Fibroblast of lung (primary cell): ENCODE results near the gene LBHD2. TPM values are rescaled to one million over a fixed set of nuclear protein-coding genes. Genes with fewer than 3 reads are reported as not detected.
A peak's percentile ranks its signal among the peaks of the same experiment; 100 is the strongest.

Experiments used
- DNase-seq, 2 donors: peaks; one replicate each; pipeline versions ENCODE4 v3.0.0 to v3.0.0-alpha.2; 2010; ENCODE audit warnings: low read depth in 2 of 2
- H2AFZ ChIP-seq: 2 replicates; pipeline ENCODE4 v1.5.1; 2012; ENCODE audit warnings: low read length, control low read depth, inconsistent platforms
- H3K27ac ChIP-seq: 2 replicates; pipeline ENCODE4 v1.5.1; 2011; ENCODE audit warnings: low read length, control low read depth; ENCODE audit not compliant: insufficient read depth
- H3K27me3 ChIP-seq: 2 replicates; pipeline ENCODE4 v1.5.1; 2011; ENCODE audit warnings: mild to moderate bottlenecking, low read length; ENCODE audit not compliant: control insufficient read depth, insufficient read depth
- H3K36me3 ChIP-seq: 2 replicates; pipeline ENCODE4 v1.5.1; 2011; ENCODE audit warnings: low read length; ENCODE audit not compliant: control insufficient read depth, insufficient read depth
- H3K4me1 ChIP-seq: 2 replicates; pipeline ENCODE4 v1.5.1; 2011; ENCODE audit warnings: low read length; ENCODE audit not compliant: control insufficient read depth, insufficient read depth; ENCODE audit errors: extremely low read depth
- H3K4me2 ChIP-seq: 2 replicates; pipeline ENCODE4 v1.5.1; 2011; ENCODE audit warnings: low read length, control low read depth; ENCODE audit not compliant: insufficient read depth; ENCODE audit errors: extremely low read depth
- H3K4me3 ChIP-seq, 4 experiments: fragments of 200-600 bp in 1 of 4; sonication (generic) in 1 of 4; replicated peaks in 1 of 4; 2 replicates each; pipeline ENCODE4 v1.5.1; 2011 to 2016; ENCODE audit warnings: low read length in 4 of 4, low read depth in 3 of 4, mild to moderate bottlenecking in 3 of 4, control low read depth in 2 of 4, inconsistent platforms in 1 of 4, mixed read lengths in 1 of 4; ENCODE audit not compliant: insufficient read depth in 1 of 4; ENCODE audit errors: control extremely low read depth in 1 of 4
- H3K79me2 ChIP-seq: 2 replicates; pipeline ENCODE4 v1.5.1; 2012; ENCODE audit warnings: mild to moderate bottlenecking, low read length, inconsistent platforms; ENCODE audit not compliant: control insufficient read depth, insufficient read depth
- H3K9ac ChIP-seq: 2 replicates; pipeline ENCODE4 v1.5.1; 2011; ENCODE audit warnings: mild to moderate bottlenecking, low read length, control low read depth; ENCODE audit not compliant: insufficient read depth
- H3K9me3 ChIP-seq: 2 replicates; pipeline ENCODE4 v1.5.1; 2012; ENCODE audit warnings: low read depth, low read length; ENCODE audit not compliant: control insufficient read depth, insufficient read depth
- H4K20me1 ChIP-seq: 2 replicates; pipeline ENCODE4 v1.5.1; 2011; ENCODE audit warnings: low read length; ENCODE audit not compliant: control insufficient read depth, insufficient read depth; ENCODE audit errors: extremely low read depth
- EZH2 ChIP-seq: IDR thresholded peaks from 2 replicates; pipeline ENCODE4 v1.5.1; 2012; ENCODE audit warnings: low read length, control low read depth, mild to moderate bottlenecking; ENCODE audit errors: missing control alignments
- polyA plus RNA-seq, 2 donors: library from polyadenylated mRNA; depleted of rRNA in 1 of 2; stranded (reverse) in 1 of 2; unstranded in 1 of 2; fragments of >200 nt; gene quantifications; 2 replicates each; pipeline ENCODE4 v1.2.1, GENCODE V29; 2011 to 2012; ENCODE audit warnings: missing spikeins in 1 of 2
- total RNA-seq: library from RNA; depleted of rRNA; stranded (reverse); fragments of >200 nt; gene quantifications from 2 replicates; pipeline ENCODE4 v1.2.1, GENCODE V29; 2014
- TF ChIP-seq, protein P1 (sequence below), 2 donors: IDR thresholded peaks in 1 of 2; conservative IDR thresholded peaks in 1 of 2; 1 replicate in 1 of 2; 2 replicates in 1 of 2; pipeline ENCODE4 v1.5.1; 2011 to 2012; ENCODE audit warnings: low read length in 2 of 2, control low read depth in 1 of 2, inconsistent platforms in 1 of 2, low read depth in 1 of 2, mild to moderate bottlenecking in 1 of 2

The LBHD2 gene
- total and polyA plus RNA-seq, 2 donors (not counting 1 experiment from before 2014, with no cell fraction given), result not detected

DNA sequence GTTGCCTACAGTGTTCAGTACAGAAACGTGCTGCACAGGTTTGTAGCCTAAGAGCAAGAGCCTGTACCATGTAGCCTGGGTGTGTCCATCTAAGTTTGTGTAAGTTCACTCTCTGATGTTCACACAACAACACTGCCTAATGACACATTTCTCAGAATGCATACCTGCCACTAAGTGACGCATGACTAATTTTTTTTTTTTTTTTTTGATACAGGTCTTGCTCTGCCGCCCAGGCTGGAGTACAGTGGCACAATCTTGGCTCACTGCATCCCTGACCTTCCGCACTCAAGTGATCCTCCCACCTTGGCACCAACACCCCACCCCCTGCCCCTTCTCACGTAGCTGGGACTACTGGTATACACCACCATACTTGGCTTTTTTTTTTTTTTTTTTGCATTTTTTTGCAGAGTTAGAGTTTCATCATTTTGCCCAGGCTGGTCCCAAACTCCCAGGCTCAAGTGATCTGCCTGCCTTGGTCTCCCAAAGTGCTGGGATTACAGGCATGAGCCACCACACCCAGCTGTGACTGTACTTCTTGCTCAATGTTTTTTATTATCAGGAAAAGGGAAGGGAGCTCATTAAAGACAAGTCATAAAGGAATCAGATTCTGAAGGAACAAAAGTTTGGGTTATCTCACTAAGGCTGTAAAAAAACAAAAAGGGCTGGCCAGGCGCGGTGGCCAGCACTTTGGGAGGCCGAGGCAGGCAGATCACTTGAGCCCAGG lies 16.6 kb upstream of the LBHD2 start:
- TF ChIP-seq, protein P1, sequence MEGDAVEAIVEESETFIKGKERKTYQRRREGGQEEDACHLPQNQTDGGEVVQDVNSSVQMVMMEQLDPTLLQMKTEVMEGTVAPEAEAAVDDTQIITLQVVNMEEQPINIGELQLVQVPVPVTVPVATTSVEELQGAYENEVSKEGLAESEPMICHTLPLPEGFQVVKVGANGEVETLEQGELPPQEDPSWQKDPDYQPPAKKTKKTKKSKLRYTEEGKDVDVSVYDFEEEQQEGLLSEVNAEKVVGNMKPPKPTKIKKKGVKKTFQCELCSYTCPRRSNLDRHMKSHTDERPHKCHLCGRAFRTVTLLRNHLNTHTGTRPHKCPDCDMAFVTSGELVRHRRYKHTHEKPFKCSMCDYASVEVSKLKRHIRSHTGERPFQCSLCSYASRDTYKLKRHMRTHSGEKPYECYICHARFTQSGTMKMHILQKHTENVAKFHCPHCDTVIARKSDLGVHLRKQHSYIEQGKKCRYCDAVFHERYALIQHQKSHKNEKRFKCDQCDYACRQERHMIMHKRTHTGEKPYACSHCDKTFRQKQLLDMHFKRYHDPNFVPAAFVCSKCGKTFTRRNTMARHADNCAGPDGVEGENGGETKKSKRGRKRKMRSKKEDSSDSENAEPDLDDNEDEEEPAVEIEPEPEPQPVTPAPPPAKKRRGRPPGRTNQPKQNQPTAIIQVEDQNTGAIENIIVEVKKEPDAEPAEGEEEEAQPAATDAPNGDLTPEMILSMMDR (conservative IDR thresholded peaks at IDR 0.05 in 1 of 2, IDR thresholded peaks at IDR 0.05 in 1 of 2; ENCODE audit: low read depth in 1 of 2, low read length in 2 of 2), result no peak
- TF ChIP-seq EZH2, result no peak
- Histone ChIP-seq H3K27me3 (no peaks in the 10 kb centered on the region), H3K4me2 (no peak overlapping the region), H3K36me3 (no peaks in the 10 kb centered on the region), H3K9ac (no peak overlapping the region), H3K79me2 (no peaks in the 10 kb centered on the region), H3K4me3 (no peak overlapping the region), H2AFZ (no peak overlapping the region), H3K27ac (no peak overlapping the region), H4K20me1 (no peaks in the 10 kb centered on the region), H3K4me1 (no peaks in the 10 kb centered on the region), H3K9me3 (no peaks in the 10 kb centered on the region)
- peak; percentile 48 to 71 for DNase-seq

DNA sequence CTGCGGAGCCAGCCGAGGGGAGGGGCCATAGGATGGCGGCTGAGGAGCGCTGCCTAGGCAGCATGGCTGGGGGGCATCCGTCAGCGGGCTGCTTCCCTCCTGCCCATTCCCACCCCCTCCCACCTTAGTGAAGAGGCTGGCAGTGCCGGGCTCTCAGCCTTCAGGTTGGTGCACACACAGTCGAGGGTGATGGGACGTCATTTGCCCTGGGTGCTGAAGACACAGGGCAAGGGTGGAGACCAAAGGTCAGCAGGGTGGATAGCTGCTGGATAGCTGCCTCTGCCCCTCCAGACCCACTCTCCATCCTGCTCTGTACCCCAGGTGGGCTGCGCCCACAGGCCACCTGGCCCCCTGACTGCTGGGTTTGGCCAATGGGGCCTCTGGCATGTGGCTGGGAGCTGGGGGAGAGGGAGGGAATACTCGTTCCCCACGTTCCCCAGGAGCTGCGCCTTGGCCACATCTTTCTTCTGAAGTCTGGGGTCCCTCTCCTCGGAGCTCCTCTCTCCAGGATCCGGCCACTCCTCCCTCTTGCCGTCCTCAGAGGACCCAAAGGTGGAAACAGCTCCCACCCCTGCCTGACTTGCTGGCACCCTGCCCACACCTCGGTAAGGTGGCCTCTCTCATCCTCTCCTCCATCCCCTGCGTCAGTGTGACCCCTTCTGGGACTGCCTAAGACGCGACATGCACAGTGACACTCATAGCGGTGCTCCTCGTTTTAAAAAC lies 15.5 kb upstream of the LBHD2 start:
- Histone ChIP-seq H3K4me1 (no peaks in the 10 kb centered on the region), H3K4me3 (no peak overlapping the region), H3K79me2 (no peaks in the 10 kb centered on the region), H3K4me2 (no peak overlapping the region), H3K27ac (no peak overlapping the region), H3K36me3 (no peaks in the 10 kb centered on the region), H3K9me3 (no peaks in the 10 kb centered on the region), H3K9ac (no peak overlapping the region), H3K27me3 (no peaks in the 10 kb centered on the region), H2AFZ (no peak overlapping the region), H4K20me1 (no peaks in the 10 kb centered on the region)
- TF ChIP-seq EZH2, result no peak
- TF ChIP-seq, protein P1 (conservative IDR thresholded peaks at IDR 0.05 in 1 of 2, IDR thresholded peaks at IDR 0.05 in 1 of 2; ENCODE audit: low read depth in 1 of 2, low read length in 2 of 2), result no peak
- DNase-seq, result no peak

DNA sequence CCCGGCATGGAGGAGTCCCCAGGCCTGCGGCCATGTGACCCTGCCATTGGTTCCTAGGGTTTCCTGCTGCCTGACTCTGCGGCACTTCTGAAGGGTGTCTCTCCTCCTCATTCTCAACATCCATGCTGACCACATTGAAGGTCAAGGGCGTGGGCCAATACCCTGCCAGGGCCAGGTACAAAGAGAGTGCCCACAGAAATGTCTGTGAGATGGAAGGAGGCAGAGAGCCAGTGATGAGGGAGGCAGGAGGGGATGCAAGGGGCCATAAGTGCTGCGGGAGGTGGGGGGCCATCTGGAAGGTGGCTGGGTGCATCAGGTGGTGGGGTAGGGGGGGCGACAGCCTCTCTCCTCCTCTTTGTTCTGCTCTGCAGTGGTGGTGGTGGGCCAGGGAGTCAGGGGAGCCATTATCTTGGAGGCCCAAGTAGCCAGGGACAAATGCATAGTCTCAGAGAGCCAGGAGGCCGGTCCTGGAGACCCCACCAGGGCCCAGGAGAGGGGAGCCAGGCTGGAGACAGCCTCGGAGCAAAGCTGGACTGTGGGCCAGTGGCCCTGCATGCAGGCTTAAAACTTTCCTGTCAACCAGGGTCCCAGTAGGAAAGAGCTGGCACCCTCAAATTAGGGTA lies 13.6 kb upstream of the LBHD2 start:
- no peak for TF ChIP-seq EZH2
- TF ChIP-seq, protein P1 (conservative IDR thresholded peaks at IDR 0.05 in 1 of 2, IDR thresholded peaks at IDR 0.05 in 1 of 2; ENCODE audit: low read depth in 1 of 2, low read length in 2 of 2), result no peak
- H3K4me3 ChIP-seq, result no peak overlapping the region
- H3K4me2 ChIP-seq, result no peak overlapping the region
- no peak overlapping the region for H2AFZ ChIP-seq
- no peaks in the 10 kb centered on the region for H4K20me1 ChIP-seq
- H3K27ac ChIP-seq, result no peak overlapping the region
- H3K4me1 ChIP-seq, result peaks cover 4% of the 10 kb centered on the region
- no peaks in the 10 kb centered on the region for H3K79me2 ChIP-seq
- no peaks in the 10 kb centered on the region for H3K9me3 ChIP-seq
- no peaks in the 10 kb centered on the region for H3K36me3 ChIP-seq
- H3K9ac ChIP-seq, result no peak overlapping the region
- H3K27me3 ChIP-seq, result no peaks in the 10 kb centered on the region
- DNase-seq, result no peak
